CD4-positive, alpha-beta T cell treated with Interleukin-15 for 1 hour (primary cell): Measurements from ENCODE around the gene CAND2.
A peak's percentile ranks its signal among the peaks of the same experiment; 100 is the strongest.
"Not testable (repeated sequence)": the region's sequence is repeated elsewhere in the genome, so short reads cannot be mapped to it uniquely, and the experiment has no call there.

Source experiments
- DNase-seq: peaks from one replicate; pipeline ENCODE4 v3.0.0-alpha.2; 2020

The CAND2 gene

DNA sequence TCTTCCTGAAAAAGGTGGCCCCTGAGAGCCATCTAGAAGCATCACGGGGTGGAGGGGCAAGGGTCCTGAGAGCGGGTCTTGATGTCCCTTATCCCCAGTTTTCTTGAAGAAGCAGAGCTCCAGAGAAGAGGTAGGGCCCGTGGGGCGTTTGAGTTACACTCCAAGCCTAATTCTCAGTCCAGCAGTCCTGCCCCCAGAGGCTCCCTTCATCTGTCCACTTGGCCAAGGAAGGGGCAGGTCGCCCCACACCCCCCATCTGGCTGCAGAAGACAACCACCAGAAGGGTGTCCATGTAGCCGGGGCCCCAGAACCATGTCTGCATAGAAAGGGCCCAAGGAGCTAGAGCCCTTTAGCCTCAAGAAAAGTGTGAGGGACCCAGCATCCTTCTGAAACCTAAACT is 70.4 kb downstream of the CAND2 start:
- DNase-seq, result no peak

DNA sequence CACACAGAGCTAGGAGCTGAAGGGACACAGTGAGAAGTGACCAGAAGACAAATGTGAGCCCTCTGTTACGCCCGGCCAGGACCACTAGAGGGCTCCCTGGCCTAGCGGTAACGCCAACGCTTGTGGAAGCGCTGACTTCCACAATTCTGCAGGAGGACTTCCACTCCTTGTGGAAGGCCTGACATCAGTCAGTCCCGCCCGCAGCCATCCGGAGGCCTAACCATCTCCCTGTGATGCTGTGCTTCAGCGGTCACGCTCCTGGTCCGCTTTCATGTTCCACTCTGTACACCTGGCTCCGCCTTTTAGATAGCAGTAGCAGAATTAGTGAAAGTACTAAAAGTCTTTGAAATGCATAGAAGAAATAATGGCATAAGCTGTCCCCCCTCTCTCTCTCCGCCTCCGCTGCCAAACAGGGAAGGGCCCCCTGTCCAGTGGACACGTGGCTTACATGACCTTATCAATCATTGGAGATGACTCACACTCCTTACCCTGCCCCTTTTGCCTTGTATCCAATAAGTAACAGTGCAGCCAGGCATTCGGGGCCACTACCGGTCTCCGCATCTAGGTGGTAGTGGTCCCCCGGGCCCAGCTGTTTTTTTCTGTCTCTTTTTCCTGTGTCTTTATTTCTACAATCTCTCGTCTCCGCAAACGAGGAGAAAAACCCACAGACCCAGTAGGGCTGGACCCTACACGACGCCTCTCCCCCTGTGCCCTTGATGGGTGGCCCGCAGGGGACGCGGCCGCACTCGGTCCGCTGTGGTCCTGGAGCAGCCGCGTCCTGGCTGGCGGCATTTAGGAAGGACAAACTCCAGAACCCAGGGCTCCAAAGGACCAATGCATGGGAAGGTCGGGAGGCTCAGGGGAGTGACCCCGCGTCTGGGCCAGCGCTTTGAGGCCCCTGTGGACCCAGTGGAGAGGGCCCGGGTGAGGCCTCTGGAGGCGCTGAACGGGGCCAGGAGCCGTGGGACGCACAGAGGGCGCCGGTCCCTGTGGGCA is 71.9 kb downstream of the CAND2 start:
- DNase-seq, result peak; percentile 69

DNA sequence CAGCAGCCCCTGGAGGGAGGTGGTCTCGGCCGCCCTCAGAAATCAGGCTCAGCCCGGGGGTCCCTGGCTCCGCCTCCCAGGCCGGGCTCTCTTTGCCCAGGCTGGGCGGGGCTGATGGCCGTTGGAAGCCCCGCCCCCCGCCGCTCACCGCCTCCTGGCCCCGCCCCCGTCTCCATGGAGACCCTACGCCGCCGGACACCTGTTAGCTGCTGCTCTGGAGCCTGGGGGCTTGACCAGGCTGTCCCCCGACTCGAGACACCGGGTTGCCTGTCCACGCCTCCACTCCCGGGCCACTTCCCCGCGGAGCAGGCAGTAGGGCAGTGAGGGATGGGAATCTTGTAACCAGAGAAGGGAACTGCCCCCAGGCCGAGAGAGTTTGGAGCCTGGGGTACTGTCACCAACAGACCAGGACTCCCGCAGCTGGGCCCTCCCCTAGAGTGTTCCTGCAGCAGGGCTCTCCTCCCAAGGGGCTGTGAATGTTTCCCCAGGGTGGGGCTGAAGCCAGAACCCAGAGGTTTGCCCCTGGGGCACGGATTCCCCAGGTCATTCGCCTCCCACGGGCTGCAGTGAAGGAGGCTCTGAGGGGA is 72.6 kb downstream of the CAND2 start:
- DNase-seq, result no peak

DNA sequence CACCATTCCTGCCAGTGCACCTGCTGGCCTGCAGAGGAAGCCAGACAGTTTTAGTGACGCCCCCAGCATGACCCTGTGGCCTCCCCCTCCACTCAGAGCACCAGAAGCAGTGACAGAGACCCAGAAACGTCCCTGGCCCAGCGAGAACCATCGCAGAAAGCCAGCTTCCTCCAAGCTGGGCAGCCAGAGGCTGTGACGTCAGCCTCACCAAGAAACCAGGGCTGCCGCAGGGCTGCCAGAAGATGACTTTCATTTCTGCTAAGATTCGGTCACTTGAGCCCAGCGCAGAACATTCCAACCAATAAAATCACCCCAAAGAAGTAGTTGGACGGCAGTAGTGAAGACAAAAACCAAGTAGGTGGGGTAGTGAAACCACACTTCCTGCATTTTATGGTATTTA is 74.5 kb downstream of the CAND2 start:
- peak; percentile 58 for DNase-seq

DNA sequence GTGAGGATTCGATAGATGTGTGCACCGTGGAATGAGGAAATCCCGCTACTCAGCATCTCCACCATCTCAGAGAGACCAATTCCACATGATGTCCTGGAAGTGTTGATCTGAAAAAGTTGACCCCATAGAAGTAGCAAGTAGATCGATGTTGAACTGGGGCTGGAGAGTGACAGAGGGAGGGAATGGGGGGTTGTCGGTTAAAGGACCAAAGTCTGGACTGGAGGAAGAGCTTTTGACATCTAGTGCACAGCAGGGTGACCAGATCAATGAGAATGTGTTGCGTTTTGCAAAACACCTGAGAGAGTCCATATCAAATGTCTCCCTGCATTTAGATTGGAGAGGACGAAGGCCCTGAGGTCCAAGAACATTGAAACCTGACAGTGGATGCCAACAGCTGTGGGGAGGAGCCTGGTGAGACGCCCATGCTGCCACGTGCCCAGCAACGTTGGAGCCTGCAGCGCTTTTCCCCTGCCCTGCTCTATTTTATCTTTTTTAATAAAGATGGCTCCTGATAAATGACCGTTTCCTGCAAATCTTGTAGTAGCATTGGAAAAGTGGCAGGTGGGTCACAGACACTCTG is 75.0 kb downstream of the CAND2 start:
- DNase-seq, result no peak

DNA sequence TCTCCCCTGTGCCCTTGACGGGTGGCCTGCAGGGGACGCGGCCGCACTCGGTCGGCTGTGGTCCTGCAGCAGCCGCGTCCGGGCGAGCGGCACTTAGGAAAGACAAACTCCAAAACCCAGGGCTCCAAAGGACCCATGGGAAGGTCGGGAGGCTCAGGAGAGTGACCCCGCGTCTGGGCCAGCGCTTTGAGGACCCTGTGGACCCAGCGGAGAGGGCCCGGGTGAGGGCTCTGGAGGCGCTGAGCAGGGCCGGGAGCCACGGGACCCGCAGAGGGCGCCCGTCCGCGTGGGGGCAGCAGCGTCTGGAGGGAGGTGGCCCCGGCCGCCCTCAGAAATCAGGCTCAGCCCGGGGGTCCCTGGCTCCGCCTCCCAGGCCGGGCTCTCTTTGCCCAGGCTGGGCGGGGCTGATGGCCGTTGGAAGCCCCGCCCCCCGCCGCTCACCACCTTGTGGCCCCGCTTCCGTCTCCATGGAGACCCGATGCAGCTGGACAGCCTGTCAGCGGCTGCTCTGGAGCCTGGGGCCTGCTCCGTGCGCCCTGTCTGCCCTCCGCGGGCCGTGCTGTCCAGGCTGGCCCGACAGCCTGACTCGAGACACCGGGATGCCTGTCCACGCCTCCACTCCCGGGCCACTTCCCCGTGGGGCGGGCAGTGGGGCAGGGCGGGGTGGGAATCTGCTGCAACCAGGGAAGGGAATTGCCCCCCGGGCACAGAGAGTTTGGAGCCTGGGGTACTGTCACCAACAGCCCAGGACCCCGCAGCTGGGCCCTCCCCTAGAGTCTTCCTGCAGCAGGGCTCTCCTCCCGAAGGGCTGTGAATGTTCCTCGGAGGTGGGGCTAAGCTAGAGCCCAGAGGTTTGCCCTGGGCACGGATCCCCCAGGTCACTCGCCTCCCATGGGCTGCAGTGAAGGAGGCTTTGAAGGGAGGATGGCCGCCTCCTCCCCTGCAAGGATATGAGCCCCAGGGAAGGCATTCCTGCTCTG is 79.7 kb downstream of the CAND2 start:
- no peak for DNase-seq

DNA sequence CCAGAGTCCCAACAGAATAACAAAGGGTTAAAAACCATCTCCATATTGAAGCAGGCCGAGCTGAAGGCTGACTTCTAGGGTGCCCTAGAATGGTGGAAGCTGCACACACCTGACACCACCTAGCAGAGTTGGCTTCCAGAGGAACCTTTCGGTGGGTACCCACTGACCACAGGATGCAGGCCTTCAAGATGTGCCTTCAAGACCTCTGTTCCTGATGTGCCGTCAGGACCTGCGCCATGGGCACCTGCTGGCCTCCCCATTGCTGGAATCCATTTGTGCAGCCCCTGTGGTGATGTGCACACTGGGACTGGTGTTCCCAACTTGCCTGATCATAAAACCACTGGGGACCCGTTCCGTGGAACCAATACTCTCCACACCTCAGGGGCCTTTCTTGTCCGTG is 80.6 kb downstream of the CAND2 start:
- DNase-seq, result no peak

DNA sequence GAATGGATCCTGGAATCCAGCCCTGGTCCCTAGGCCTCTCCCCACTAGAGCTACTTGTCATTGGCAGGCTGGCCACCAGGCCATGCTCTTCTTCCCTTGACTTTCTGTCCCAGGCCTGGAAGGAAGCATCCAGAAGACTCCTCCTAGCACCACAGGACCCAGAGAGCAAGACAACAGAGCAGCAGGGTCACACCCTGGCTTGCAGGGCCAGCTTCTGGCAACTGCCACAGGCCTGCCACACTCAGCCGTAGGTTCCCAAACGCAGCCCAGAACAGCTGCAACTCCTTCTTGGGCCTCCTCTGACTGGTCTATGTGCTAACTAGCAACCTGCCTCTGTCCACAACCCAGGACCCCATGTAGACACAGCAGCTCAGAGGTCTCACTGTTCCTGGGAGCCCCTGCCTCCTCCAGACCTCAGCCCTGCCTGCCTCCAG is 81.7 kb downstream of the CAND2 start:
- DNase-seq, result no peak

DNA sequence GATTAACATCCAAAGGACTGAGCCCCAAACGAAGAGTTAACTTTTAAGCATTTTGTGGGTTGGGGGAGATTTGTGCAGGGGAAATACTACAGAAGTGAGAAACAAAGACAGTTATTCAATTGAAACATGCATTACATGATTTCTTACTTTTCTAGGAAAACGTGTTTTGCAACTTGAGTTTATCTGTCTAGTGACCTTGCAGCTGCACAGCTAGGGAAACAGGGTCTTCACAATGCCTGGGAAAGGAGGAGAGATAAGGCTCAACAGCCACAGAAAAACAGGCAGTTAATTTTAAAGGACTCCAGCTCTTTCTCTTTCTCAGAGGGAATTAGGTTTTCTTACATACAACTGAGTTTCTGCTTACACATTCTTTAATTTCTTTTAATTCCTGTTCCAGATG is 82.3 kb downstream of the CAND2 start:
- not testable (repeated sequence) for DNase-seq

DNA sequence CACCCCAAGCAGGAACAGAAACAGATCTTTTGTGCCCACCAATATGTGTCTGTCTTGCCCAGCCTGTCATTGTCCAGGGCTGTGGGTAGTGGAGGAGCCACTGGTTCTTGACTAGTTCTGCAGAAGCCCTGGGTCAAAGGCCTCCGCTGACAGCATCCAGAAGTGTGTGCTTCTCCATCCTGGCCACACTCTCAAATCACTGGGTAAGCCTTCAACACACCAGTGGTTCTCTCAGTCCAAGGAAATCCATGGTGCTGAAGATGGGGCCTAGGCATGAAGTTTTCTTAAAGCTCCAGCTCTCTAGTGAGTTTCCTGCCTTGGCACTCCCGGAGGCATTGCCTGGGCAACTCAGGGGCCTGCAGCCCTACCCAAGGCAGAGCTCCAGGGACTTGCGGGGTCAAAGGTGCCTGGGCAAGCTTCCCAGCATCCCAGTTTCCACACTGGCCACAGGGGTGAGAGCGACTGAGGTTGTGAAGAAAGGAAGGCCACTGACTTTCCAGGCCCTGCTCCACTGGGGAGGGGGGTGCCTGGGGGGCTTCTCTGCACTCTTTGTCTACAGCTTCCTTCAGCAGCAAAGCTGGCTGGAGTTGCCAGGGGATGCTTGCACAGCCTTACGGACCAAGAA is 82.8 kb downstream of the CAND2 start:
- no peak for DNase-seq

DNA sequence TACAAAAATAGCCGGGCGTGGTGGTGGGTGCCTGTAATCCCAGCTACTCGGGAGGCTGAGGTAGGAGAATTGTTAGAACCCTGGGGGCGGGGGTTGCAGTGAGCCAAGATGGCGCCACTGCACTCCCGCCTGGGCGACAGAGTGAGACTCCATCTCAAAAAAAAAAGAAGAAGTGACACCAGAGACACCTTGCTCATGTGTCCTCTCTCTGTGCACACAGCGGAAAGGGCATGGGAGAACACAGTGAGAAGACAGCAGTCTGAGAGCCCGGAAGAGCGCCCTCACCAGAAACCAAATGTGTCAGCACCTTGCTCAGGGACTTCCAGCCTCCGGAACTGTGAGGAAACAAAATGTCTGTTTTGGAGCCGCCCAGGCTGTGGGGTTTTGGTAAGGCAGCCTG is 85.4 kb downstream of the CAND2 start:
- not testable (repeated sequence) for DNase-seq

DNA sequence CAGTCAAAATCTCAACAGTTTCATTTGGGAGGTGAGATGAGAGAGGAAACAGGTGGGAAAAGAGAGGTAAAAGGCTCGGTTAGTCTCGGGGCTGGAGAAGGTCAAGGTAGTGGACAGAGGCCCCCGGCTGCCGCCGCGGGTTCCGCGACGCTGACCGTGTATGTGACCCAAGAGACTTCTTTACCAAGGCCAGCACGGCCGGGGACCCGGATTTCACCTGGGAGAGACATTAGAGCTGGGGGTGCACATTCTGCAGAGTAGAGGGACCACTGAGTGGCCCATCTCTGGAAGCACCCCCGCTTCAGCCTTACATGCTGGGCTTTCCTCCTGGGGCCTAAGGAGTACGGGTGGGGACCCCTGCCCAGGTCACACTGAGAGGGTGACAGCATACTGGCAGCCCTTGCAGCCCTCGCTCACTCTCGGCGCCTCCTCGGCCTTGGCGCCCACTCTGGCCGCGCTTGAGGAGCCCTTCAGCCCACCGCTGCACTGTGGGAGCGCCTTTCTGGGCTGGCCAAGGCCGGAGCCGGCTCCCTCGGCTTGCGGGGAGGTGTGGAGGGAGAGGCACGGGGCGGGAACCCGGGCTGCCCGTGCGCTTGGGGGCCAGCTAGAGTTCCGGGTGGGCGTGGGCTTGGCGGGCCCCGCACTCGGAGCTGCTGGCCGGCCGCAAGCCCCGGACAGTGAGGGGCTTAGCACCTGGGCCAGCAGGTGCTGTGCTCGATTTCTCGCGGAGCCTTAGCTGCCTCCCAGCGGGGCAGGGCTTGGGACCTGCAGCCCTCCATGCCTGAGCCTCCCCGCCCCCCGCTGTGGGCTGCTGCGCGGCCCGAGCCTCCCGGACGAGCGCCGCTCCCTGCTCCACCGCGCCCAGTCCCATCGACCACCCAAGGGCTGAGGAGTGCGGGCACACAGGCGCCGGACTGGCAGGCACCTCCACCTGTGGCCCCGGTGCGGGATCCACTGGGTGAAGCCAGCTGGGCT is 86.1 kb downstream of the CAND2 start:
- no peak for DNase-seq

DNA sequence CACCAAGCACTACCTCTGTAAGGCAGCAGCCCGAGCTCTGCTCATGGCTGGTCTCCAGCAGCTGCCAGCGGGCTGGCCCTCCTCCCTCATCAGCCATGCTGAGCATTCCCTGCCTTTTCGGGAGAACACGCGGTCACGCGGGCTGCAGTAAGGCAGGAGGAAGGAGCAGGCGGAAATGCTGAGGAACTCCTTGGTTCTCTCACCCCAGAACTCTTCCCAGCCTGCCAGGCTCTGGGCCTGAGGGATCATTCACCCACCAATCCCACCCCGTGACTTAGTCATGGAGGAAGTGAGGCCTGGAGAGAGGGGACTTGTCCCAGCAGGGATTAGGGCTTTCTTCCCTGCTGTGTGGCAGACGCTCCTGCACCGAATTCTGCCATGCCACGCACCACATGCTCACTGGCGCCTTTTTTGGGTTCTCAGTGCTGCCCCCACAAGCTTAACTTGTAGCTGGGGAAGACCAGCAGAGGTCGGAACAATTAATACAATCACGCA is 87.8 kb downstream of the CAND2 start:
- no peak for DNase-seq
